Stimulated activated CD8-positive, alpha-beta memory T cell treated with anti-CD3 and anti-CD28 coated beads, Interleukin-7, amount 100 ng/mL, for 48 hours (primary cell): ENCODE measurements around the gene EHBP1.
"Not testable (repeated sequence)": the region's sequence is repeated elsewhere in the genome, so short reads cannot be mapped to it uniquely, and the experiment has no call there.

Experiments
- DNase-seq, 2 donors: peaks; one replicate each; pipeline ENCODE4 v3.0.0-alpha.2; 2020; ENCODE audit warnings: low read depth in 1 of 2; ENCODE audit errors: extremely low read depth in 1 of 2

Gene EHBP1

DNA sequence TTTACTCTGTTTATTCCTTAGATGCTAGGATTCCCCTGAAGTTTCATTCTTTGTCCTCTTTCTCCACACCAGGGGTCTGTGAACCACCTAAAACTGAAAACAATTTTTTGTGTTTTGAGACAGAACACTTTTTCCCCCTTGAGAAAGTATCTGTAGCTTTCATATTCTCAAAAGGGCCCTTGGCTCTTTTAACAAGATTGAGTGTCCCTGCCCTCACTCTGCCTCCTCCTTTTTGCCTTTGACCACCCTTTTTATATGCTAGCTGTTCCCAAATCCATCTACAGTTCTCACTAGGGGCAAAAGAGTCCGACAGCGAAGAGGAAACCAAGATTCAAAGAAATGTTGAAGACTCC lies 883 bp upstream of the EHBP1 start:
- DNase-seq: no peak

GRCh38 chr2:62705859-62706720 lies 577 bp downstream of the EHBP1 start:
- DNase-seq: no peak

GRCh38 chr2:62706721-62707521 lies 1.4 kb downstream of the EHBP1 start:
- DNase-seq: no peak

DNA sequence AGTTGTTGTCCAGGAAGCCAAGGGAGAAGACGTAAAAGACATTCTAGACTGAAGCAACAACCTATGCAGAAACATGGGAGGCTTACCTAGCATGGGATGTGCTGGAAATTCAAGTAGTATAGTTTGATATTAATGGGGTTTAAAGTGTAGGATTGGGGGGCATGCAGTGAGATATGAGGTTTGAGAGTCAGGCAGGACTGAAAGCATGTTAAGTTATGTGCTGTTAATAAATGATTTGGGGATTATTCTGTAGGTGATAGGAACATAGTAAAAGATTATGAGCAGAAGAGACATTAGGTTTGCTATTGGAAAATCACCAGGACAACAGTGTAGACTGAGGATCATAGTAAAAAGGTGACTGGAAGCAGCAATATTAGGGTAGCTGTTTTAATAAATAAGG lies 3.2 kb downstream of the EHBP1 start:
- DNase-seq: no peak

GRCh38 chr2:62711832-62712494 lies 6.5 kb downstream of the EHBP1 start:
- no peak for DNase-seq

- not testable (repeated sequence) for DNase-seq
Measured at GRCh38 chr2:62713196-62713595, 7.7 kb downstream of the EHBP1 start.

GRCh38 chr2:62713837-62714236 lies 8.3 kb downstream of the EHBP1 start:
- no peak for DNase-seq

DNA sequence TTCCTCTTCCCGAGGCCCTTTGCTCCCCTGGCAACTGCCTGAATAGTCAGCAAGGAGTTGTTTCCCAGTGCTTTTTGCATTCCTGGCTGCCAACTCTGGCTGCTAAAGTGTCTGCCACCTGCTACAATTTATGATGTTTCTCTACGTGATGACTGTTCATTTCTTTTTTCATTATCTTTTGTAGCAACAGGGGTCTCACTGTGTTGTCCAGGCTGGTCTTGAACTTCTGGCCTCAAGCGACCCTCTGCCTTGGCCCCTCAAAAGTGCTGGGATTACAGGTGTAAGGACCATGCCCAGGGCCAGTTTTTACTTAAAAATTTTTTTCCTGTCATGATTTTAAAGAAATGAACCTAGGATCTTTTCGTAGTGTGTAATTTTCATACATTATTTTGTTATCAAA lies 11.3 kb downstream of the EHBP1 start:
- DNase-seq: no peak

GRCh38 chr2:62717503-62718081 lies 12.1 kb downstream of the EHBP1 start:
- no peak for DNase-seq

DNA sequence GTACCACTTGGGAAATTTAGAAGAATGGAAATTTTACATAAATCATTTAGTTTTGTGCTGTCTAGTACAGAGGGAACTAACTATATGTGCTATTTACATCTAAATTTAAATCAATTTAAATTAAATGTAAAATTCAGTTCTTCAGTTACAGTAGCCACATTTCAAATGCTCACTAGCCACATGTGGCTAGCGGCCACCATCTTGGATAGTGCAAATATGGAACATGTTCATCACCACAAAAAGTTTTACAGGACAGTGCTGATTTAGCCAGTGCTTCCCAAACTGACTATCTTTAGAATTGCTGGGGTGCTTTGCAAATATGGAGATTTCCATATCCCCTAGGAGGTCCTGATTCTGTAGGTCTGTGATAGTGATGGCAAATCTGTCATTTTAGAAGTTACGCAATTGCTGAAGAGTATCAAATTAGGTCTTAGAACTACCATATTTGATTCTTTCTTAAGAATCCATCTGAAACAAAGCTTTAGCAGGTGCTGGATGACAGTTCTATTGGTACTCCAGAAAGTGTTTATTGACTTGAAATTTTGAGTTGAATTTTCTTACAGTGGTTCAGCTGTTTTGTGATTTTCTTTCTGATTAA lies 12.8 kb downstream of the EHBP1 start:
- DNase-seq: no peak

GRCh38 chr2:62719757-62720156 lies 14.2 kb downstream of the EHBP1 start:
- DNase-seq: no peak

GRCh38 chr2:62722679-62723078 lies 17.2 kb downstream of the EHBP1 start:
- no peak for DNase-seq

DNA sequence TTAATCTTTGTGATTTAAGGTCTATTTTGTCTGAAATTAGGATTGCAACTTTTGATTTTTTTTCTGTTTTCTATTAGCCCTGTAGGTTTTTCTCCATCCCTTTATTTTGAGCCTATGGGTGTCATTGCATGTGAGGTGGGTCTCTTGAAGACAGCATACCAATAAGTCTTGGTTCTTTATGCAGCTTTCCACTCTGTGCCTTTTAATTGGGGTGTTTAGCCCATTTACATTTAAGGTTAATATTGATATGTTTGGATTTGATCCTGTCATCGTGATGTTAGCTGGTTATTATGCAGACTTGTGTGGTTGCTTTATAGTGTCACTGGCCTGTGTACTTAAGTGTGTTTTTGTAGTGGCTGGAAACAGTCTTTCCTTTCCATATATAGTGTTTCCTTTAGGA lies 17.7 kb downstream of the EHBP1 start:
- DNase-seq: no peak

GRCh38 chr2:62724106-62724505 lies 18.6 kb downstream of the EHBP1 start:
- DNase-seq: no peak

- peak in 1 of 2 donors; percentile 7 for DNase-seq
Measured at GRCh38 chr2:62724886-62725711, 19.6 kb downstream of the EHBP1 start.

GRCh38 chr2:62725712-62726055 lies 20.2 kb downstream of the EHBP1 start:
- DNase-seq: no peak

- no peak for DNase-seq
Measured at GRCh38 chr2:62727259-62727867, 21.9 kb downstream of the EHBP1 start.

DNA sequence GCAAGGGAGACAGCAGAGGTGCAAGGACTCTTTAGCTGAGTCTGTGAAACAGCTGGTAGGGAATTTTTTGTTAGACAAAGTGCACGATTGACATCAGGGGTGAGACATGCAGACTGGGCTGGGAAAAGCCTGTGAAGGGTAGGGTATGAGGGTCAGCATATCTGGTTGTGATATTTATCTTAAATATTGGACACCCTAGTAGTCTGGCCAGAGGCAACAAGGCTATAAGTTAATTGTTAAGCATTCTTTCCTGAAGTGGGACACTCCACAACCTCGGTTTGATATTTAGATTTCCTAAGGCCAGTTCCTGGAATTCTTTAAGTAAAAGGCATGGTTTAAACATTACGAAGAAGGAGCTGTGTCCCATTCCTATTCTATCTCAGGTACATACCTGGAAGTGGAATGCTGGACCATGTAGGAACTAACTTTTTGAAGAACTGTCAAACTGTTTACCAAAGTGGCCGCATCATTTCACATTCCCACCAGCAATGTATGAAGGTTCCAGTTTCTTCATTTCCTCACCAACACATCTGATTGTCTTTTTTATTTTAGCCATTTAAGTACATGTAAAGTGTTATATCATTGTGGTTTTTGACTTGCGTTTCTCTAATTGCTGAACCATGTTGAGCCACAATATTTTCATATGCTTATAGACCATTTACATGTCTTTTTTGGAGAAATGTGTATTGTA lies 22.5 kb downstream of the EHBP1 start:
- DNase-seq: no peak

DNA sequence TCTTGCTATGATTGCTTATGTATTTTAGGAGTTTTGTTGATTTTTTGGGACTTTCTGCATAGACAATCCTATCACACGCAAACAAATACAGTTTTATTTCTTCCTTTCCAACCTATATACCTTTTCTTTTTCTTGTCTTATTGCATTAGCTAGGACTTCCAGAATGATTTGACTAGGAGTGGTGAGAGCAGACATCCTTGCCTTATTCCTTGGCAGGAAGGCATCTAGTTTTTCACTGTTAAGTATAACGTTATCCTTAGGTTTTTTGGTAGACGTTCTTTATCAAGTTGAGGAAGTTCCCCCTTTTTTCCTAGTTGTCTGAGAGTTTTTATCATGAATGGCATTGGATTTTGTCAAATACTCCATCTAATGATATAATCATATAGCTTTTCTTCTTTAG lies 25.8 kb downstream of the EHBP1 start:
- no peak for DNase-seq
